Measurements from ENCODE around the gene PSMA6. TPM values are rescaled to one million over a fixed set of nuclear protein-coding genes. Genes with fewer than 3 reads are reported as not detected.
"Not testable (repeated sequence)": the region's sequence is repeated elsewhere in the genome, so short reads cannot be mapped to it uniquely, and the experiment has no call there.

The PSMA6 gene
- total RNA-seq, 1 experiment from 2014 or later = 211 TPM

DNA sequence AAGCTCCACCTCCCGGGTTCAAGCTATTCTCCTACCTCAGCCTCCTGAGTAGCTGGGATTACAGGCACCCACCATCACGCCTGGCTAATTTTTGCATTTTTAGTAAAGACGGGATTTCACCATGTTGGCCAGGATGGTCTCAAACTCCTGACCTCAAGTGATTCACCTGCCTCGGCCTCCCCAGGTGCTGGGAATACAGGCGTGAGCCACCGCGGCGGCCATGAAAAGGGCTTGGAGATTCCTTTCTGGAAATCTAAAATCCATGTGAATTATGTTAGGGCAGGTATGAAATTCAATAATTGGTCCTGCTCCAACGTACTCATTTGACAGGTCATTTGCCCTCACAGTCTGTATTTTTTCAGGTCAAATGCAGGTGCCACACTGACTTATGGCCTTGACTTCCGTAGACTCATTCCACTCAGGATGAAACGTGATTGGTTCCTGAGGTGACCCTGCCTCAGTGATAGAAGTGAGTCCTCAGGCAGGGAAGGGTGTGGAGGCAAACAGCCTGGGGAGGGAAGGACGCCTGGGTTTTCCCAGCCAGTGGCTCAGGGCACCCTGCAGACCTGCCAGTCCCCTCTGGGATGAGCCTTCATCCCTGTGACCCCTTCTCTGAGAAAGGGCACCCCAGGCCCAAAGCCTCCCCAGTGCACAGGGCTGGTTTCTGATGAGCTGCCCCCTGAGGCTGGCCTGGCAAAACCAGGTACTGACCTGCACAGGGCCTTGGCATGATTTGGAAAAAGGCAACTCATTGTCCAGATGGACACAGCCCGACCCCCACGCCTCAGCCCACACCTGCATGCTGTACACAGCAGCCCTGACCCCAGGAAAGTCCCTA lies 48.7 kb downstream of the PSMA6 start:
- H3K27me3 ChIP-seq = peaks cover 6% of the 10 kb centered on the region
- H3K27ac ChIP-seq = no peak overlapping the region; the same call in 1 of the 2 replicates
- no peaks in the 10 kb centered on the region for H3K36me3 ChIP-seq
- no peaks in the 10 kb centered on the region for H3K9me3 ChIP-seq (replicated peaks)
- H3K4me3 ChIP-seq = peak overlapping the region; percentile 60; the same call in 1 of the 2 replicates
- no peaks in the 10 kb centered on the region for H3K4me1 ChIP-seq
- no peak for DNase-seq

DNA sequence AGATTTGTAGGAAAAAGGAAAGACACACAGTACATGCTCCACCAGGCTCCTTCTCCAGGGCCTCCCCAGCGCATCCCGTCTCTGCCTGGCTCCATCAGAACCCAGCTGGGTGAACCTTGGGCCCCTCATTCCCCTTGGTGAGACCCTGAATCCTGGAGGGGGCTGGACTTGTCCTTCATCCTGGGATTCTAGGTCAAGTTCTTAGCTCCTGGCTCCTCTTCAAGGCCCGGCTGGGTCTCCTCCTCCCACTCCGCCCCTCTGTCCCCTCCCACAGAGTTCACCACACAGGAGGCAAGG lies 49.2 kb downstream of the PSMA6 start:
- Histone ChIP-seq H3K27me3 (peaks cover 9% of the 10 kb centered on the region), H3K36me3 (no peaks in the 10 kb centered on the region), H3K9me3 (replicated peaks) (no peaks in the 10 kb centered on the region), H3K27ac (peak overlapping the region; percentile 44; the same call in 1 of the 2 replicates), H3K4me1 (no peaks in the 10 kb centered on the region), H3K4me3 (peak overlapping the region; percentile 60)
- no peak for DNase-seq

DNA sequence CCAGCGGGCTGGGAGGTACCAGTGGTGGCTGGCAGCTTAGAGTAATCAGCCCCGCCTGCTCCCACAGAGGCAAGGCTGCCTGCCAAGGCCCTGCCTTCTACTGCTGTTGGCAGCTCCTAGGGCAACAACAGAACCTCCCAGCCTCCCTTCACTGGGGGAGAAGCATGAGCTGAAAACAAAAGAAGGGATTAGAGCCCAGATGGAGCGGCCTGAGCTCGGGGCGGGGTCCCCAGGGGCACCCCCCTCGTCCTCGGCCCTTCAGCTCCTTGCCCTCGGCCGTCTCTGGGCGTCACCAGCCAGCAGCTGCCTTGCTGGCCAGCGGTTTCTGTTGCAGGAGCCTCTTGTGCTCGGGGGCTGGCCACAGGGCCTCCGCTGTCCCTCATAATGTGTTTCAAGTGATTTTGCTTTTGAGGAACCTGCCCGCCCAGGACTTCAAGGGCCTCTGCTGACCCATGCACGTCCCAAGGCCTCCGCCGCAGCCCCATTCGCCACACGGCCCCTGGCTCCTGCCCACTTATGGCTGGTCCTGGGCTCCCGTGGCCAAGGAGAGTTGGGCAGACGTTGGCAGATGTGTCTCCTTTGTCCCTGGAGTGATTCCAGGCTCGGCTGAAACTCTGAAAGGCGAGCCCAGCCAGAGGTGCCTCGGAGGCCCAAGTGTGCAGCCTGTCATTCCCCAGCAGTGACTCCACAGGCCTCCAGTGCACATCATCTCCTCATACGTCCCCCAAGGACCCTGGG lies 49.7 kb downstream of the PSMA6 start:
- peak; percentile 88 to 90 for DNase-seq
- peak overlapping the region; percentile 60 for H3K4me3 ChIP-seq
- H3K27ac ChIP-seq = peak overlapping the region; percentile 44
- H3K27me3 ChIP-seq = peaks cover 9% of the 10 kb centered on the region
- H3K4me1 ChIP-seq = no peaks in the 10 kb centered on the region
- H3K9me3 ChIP-seq (replicated peaks) = no peaks in the 10 kb centered on the region
- no peaks in the 10 kb centered on the region for H3K36me3 ChIP-seq

DNA sequence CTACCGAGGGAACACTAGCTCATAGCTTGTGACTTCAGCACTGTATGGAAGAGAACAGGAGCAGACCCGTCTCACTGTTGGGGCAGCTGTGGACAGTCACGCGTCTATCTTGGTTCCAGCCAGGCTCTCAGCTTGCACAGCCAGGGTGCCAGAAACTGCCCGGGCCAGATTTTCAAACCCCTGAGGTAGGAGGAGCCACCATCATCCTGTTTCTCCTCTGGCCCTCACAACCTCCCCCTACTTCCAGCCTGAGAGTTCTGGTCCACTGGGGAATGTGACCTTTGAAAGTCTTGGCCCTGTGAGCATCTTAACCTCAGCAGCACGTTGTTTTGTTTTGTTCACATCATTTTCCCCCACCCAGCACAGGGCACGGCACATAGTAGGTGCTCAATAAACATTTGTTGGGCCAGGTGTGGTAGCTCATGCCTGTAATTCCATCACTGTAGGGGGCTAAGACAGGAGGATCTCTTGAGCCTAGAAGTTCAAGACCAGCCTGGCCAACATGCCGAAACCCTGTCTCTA lies 50.4 kb downstream of the PSMA6 start:
- no peak for DNase-seq
- H3K27ac ChIP-seq = peak overlapping the region; percentile 44
- peak overlapping the region; percentile 60 for H3K4me3 ChIP-seq

DNA sequence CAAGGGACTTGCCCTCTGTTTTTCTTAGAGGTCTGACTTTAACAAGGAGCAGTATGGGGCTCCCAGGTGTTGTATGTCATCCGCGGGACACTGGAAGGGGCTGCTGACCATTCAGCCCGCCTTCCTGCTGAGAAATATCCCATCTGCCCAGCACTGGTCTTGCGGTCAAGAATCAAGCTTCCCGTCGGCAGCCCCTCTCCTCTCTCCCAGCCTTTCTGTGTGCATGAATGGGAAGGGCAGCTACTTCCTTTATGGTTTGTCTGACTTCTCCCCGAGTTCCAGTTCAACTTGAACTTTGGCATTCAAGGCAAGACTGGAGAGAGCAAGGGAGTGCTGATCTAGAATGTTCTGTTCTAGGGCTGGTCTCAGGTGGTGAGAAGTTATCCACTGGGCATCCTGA lies 51.5 kb downstream of the PSMA6 start:
- no peaks in the 10 kb centered on the region for H3K4me1 ChIP-seq
- H3K27me3 ChIP-seq = peaks cover 9% of the 10 kb centered on the region
- no peaks in the 10 kb centered on the region for H3K36me3 ChIP-seq
- DNase-seq = no peak
- H3K9me3 ChIP-seq (replicated peaks) = no peaks in the 10 kb centered on the region
- H3K4me3 ChIP-seq = no peak overlapping the region
- no peak overlapping the region for H3K27ac ChIP-seq

More for the DNA sequence above, 50.4 kb downstream of the PSMA6 start:
- H3K9me3 ChIP-seq (replicated peaks) = no peaks in the 10 kb centered on the region
- peaks cover 9% of the 10 kb centered on the region for H3K27me3 ChIP-seq
- H3K36me3 ChIP-seq = no peaks in the 10 kb centered on the region
- H3K4me1 ChIP-seq = no peaks in the 10 kb centered on the region

DNA sequence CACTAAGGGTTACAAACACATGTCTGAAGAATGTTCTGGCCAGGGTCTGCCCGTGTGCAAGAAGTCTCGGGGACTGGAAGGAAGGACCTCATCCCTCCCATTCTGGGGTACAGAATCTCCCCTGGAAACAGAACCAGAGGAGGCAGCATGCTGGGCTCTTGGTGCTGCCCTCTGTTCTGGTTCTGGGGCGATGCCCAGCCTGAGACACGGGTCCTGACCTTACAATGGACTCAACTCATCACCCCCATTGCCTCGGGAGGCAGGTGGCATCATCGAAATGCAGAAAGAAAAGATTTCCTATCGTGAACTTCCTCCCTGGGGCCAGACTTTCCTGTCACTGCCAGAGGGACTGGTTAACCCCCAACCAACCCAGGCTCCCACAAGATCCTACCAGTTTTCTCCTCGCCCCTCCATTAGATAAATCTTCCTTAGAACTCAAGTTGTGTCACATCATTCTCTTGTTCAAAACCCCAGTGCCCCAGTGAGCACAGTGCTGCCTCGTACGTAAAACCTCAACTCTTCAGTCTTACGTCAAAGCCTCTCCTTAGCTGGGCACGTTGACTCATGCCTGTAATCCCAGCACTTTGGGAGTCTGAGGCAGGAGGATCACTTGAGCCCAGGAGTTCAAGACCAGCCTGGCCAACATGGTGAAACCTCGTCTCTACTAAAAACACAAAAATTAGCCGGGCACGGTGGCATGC lies 52.1 kb downstream of the PSMA6 start:
- Histone ChIP-seq H3K27ac (no peak overlapping the region), H3K27me3 (peaks cover 9% of the 10 kb centered on the region), H3K9me3 (replicated peaks) (no peaks in the 10 kb centered on the region), H3K4me1 (no peaks in the 10 kb centered on the region), H3K36me3 (no peaks in the 10 kb centered on the region), H3K4me3 (no peak overlapping the region)
- DNase-seq = no peak

DNA sequence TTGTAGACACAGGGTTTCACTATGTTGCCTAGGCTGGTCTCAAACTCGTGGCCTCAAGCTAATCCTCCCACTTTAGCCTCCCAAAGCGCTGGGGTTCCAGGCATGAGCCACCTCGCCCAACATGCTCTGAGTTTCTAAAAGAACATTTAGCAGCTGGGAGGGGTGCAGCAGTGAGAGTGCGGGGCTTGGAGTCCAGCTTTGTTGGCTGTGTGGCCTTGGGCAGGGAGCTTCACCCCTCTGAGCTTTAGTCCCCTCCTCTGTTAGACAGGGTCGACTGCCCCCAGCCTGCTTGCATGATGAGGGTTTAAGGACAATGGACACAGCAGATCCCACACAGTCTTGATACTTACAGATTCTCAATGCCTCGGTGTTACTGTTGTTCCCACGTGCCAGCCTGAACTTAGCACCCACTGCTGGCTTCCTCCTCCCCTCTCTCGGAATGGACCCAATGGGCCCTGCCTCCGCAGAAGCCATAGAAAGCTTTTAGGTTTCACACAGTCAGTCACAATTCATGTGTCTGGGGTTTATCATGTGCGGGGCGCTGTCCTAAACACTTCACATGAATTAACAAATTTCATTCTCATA lies 54.6 kb downstream of the PSMA6 start:
- no peak for DNase-seq
- H3K4me1 ChIP-seq = no peaks in the 10 kb centered on the region
- H3K36me3 ChIP-seq = no peaks in the 10 kb centered on the region
- no peaks in the 10 kb centered on the region for H3K9me3 ChIP-seq (replicated peaks)
- H3K27me3 ChIP-seq = peaks cover 9% of the 10 kb centered on the region
- H3K4me3 ChIP-seq = no peak overlapping the region
- no peak overlapping the region for H3K27ac ChIP-seq

DNA sequence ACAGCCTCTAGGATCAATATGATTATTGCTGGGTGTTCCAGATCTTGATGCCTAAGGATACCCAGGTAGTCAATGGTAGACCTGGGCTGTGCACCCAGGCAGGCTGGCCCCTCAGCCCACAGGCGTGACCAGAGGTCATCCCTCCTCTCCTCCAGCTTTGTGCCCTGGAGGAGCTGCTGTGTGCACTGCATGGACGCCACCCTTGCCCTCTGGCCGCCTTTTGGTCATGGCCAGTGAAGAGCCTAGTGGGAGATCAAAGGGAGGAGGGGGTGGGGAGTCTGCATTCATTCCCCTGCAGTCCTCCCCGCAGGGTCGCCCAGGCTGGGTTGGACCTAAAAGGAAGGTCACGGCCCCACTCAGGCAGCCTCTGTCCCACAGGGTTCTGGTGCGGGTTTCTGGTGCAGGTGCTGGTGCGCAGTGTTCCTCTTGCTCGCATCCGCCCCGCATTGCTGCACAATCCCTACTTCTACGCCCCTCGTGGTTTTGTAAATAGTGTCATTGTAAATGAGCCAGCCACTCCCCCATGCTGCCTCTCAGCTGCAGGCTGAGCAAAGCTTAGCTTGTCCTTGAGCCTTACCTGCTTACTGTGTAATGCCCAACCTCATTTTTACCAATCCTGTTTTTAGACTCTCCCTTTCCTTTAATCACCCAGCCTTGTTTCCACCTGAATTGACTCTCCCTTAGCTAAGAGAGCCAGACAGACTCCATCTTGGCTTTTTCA lies 55.3 kb downstream of the PSMA6 start:
- Histone ChIP-seq H3K27me3 (peaks cover 9% of the 10 kb centered on the region), H3K36me3 (no peaks in the 10 kb centered on the region), H3K27ac (no peak overlapping the region), H3K9me3 (replicated peaks) (no peaks in the 10 kb centered on the region), H3K4me1 (no peaks in the 10 kb centered on the region), H3K4me3 (no peak overlapping the region)
- no peak for DNase-seq

DNA sequence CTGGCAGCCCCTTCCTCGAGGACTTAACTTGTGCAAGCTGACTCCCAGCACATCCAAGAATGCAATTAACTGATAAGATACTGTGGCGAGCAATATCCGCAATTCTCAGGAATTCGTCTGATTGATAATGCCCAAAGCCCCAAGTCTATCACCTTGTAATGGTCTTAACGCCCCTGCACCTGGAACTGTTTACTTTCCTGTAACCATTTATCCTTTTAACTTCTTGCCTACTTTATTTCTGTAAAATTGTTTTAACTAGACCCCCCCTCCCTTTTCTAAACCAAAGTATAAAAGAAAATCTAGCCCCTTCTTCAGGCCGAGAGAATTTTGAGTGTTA lies 55.8 kb downstream of the PSMA6 start:
- not testable (repeated sequence) for H3K36me3 ChIP-seq; H3K27me3 ChIP-seq; H3K4me1 ChIP-seq; DNase-seq; H3K27ac ChIP-seq; H3K9me3 ChIP-seq (replicated peaks); H3K4me3 ChIP-seq

DNA sequence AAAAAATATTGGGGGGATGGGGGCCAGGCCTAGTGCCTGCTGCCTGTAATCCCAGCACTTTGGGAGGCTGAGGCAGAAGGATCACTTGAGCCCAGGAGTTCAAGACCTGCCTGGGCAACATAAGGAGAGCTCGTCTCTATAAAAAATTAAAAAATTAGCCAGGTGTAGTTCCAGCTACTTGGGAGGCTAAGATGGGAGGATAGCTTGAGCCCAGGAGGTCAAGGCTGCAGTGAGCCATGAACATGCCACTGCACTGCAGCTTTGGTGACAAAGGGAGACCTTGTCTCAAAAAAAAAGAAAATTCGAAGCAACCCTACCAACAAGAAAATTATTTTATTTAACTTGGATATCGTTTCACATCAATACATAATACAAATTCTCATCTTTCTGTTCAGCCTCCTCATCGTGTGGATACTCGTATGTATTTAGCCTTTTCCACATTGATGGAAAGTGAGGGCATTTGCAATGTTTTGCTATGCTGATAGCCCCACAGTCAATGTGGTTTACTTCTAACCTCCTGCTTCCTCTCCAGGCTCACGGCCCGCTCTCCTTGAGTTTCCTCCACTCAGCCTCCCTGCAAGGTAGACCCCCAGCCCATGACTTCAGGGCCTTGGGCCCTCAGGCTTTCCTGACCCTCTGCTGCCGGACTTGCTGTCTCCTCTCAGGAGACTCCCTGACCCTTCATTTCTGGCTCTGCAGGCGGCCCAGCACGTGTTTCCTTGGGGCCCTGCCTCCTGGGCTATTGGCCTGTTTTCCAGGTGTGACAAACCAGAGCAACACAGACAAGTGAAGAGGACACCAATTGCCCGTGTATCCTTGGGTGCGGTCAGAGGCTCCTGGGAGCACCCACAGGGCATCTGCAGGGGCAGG lies 57.5 kb downstream of the PSMA6 start:
- H3K9me3 ChIP-seq (replicated peaks) = no peaks in the 10 kb centered on the region
- no peak overlapping the region for H3K27ac ChIP-seq
- H3K4me3 ChIP-seq = no peak overlapping the region
- peaks cover 9% of the 10 kb centered on the region for H3K27me3 ChIP-seq
- no peaks in the 10 kb centered on the region for H3K36me3 ChIP-seq
- H3K4me1 ChIP-seq = no peaks in the 10 kb centered on the region
- DNase-seq = no peak

DNA sequence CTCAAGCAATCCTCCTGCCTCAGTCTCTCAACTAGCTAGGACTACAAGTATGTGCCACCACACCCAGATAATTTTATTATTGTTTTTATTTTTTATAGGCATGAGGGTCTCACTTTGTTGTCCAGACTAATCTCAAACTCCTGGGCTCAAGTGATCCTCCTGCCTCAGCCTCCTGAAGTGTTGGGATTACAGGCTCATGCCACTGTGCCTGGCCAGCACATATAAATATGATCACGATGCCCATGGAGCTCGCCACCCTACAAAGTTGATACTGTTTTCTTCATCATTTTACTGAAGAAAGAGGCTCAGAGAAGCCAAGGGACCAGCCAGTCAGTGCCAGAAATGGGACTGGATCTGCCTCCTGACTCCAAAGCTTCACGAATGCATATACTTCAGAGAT lies 59.3 kb downstream of the PSMA6 start:
- Histone ChIP-seq H3K27ac (no peak overlapping the region), H3K4me1 (no peaks in the 10 kb centered on the region), H3K27me3 (no peaks in the 10 kb centered on the region), H3K9me3 (replicated peaks) (no peaks in the 10 kb centered on the region), H3K36me3 (no peaks in the 10 kb centered on the region), H3K4me3 (no peak overlapping the region)
- DNase-seq = no peak

DNA sequence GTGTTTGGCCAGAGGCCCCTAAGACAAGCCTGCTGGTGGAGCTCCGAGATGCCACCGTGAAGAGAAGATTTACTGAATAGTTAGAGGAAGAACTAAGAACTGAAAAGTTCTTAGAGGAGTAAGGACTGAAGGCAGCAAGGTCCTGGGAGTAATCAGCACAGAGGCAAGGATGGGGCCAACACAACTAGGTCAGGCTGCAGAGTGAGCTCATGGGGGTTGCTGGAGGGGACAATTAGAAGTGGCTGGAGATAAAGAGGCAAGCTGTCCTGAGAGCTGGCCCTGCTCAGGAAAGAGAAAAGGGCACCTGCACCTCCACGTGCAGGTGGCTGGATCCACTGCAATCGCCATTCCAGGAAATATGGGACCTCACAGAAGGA lies 59.7 kb downstream of the PSMA6 start:
- H3K36me3 ChIP-seq = no peaks in the 10 kb centered on the region
- H3K4me1 ChIP-seq = no peaks in the 10 kb centered on the region
- no peak overlapping the region for H3K4me3 ChIP-seq
- no peak overlapping the region for H3K27ac ChIP-seq
- DNase-seq = no peak
- H3K27me3 ChIP-seq = no peaks in the 10 kb centered on the region
- H3K9me3 ChIP-seq (replicated peaks) = no peaks in the 10 kb centered on the region

DNA sequence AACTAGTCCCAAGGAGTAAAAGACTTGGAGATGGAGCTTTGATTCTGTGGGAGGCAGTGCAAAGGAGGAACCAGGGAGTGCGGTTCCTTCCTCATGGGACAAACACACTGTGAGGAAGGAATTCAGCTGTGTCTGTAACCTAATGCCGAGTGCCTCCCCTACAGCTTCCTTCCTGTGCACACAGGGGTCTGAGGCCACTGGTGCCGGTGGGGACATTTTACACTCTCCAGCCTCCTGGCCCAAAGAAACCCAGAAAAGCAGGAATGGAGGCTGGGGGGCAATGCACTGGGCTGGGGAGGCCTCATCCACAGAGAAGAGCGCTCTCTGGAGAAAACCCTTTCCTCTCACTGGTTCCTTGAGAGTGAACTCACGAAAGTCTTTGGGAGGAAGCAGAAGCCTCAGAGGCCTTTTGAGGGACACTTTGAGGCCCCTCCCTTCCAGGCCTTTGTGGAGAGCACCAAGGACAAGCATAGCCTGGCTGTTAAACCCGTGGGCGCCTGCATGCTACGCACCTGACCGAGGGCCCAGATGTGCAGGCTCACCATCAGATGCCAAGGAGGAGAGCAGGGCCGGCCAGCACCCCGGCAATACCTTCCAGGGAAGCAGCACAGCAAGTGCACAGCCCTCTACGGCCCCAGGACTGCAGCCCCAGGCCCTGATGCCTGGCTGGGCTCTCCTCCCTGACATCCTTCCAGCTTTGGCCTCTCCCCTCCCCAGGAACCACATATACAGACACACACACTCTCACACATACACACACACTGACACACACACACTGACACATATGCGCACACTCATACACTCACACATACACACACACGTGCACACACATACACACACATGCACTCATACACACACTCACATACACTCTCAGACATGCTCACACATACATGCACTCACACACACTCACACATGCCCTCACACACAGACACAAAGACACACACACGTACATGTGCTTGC lies 60.4 kb downstream of the PSMA6 start:
- peak in 1 of 2 experiments; percentile 37 for DNase-seq

More for the DNA sequence above, 60.4 kb downstream of the PSMA6 start:
- H3K4me3 ChIP-seq = no peak overlapping the region
- no peaks in the 10 kb centered on the region for H3K4me1 ChIP-seq
- H3K27me3 ChIP-seq = no peaks in the 10 kb centered on the region
- H3K36me3 ChIP-seq = no peaks in the 10 kb centered on the region
- H3K27ac ChIP-seq = no peak overlapping the region
- no peaks in the 10 kb centered on the region for H3K9me3 ChIP-seq (replicated peaks)

Measured in SJCRH30 (cell line).